H1 (cell line): ENCODE results near the gene ACTN3. TPM values are rescaled to one million over a fixed set of nuclear protein-coding genes. Genes with fewer than 3 reads are reported as not detected.

ENCODE experiments used
- BCL11A ChIP-seq, 2 experiments: IDR thresholded peaks; one replicate each; pipeline ENCODE4 v1.6.1; 2011; ENCODE audit warnings: low read depth in 2 of 2, low read length in 2 of 2, mild to moderate bottlenecking in 2 of 2
- BRCA1 ChIP-seq: IDR thresholded peaks from 2 replicates; pipeline ENCODE4 v1.6.1; 2012; ENCODE audit warnings: low read depth, low read length, improper control_type of control experiment
- CBX5 ChIP-seq: fragments of 300-800, 300-1000 bp; sonication (generic); IDR thresholded peaks from 2 replicates; pipeline ENCODE4 v1.7.1; 2016; ENCODE audit warnings: antibody characterized with exemption, low read length, low read depth
- GABPA ChIP-seq: IDR thresholded peaks from 2 replicates; pipeline ENCODE4 v1.6.1; 2011; ENCODE audit warnings: mild to moderate bottlenecking, low read length, moderate library complexity, borderline replicate concordance; ENCODE audit not compliant: insufficient read depth
- JUN ChIP-seq: IDR thresholded peaks from 2 replicates; pipeline ENCODE4 v1.6.1; 2011; ENCODE audit warnings: low read depth, mild to moderate bottlenecking, improper control_type of control experiment, low read length
- RAD21 ChIP-seq, 2 experiments: IDR thresholded peaks in 1 of 2; conservative IDR thresholded peaks in 1 of 2; 2 replicates each; pipeline ENCODE4 v1.6.1; 2011; ENCODE audit warnings: low read depth in 2 of 2, low read length in 2 of 2, improper control_type of control experiment in 1 of 2, inconsistent platforms in 1 of 2, mild to moderate bottlenecking in 1 of 2, moderate library complexity in 1 of 2
- polyA plus RNA-seq, 7 experiments: library from polyadenylated mRNA; depleted of rRNA in 3 of 7; stranded (reverse) in 5 of 7; unstranded in 2 of 7; fragments of >200 nt in 5 of 7; fragments of 200-250 nt in 2 of 7; gene quantifications; 1 replicate in 5 of 7; 2 replicates in 1 of 7; 4 replicates in 1 of 7; pipeline versions ENCODE4 v1.2.1 to v1.2.3, GENCODE V29; 2011 to 2013; ENCODE audit warnings: missing spikeins in 2 of 7, mixed read lengths in 2 of 7
- total RNA-seq: library from RNA; stranded (reverse); fragmentation: NEBNext Ultra II Directional; extraction: Animal tissue kit (Norgen Biotek cat#: 25700); gene quantifications from 2 replicates; pipeline ENCODE4 v1.2.1, GENCODE V29; 2021
- TF ChIP-seq, protein P1 (sequence below), 3 experiments: IDR thresholded peaks; 1 replicate in 2 of 3; 2 replicates in 1 of 3; pipeline versions ENCODE4 v1.5.1 to v1.6.1; 2011; ENCODE audit warnings: low read length in 3 of 3, mild to moderate bottlenecking in 3 of 3, inconsistent platforms in 2 of 3, low read depth in 1 of 3, moderate library complexity in 1 of 3; ENCODE audit not compliant: insufficient read depth in 1 of 3; ENCODE audit errors: control extremely low read depth in 1 of 3

Gene ACTN3
- total and polyA plus RNA-seq, 2 of the 8 experiments (the other 6 are each of a cell fraction or from before 2014, with no cell fraction given) = 30.8 to 36.7 TPM

GRCh38 chr11:66539170-66539869 is 7.4 kb upstream of the ACTN3 start (continued):
- TF ChIP-seq CBX5 (no peak), BRCA1 (no peak), RAD21 (IDR thresholded peaks at IDR 0.05 in 1 of 2, conservative IDR thresholded peaks at IDR 0.05 in 1 of 2; ENCODE audit: low read depth in 2 of 2, low read length in 2 of 2) (no peak), BCL11A (IDR thresholded peaks at IDR 0.05; ENCODE audit: low read depth in 2 of 2, low read length in 2 of 2) (no peak), GABPA (no peak), JUN (no peak)
- TF ChIP-seq, protein P1, sequence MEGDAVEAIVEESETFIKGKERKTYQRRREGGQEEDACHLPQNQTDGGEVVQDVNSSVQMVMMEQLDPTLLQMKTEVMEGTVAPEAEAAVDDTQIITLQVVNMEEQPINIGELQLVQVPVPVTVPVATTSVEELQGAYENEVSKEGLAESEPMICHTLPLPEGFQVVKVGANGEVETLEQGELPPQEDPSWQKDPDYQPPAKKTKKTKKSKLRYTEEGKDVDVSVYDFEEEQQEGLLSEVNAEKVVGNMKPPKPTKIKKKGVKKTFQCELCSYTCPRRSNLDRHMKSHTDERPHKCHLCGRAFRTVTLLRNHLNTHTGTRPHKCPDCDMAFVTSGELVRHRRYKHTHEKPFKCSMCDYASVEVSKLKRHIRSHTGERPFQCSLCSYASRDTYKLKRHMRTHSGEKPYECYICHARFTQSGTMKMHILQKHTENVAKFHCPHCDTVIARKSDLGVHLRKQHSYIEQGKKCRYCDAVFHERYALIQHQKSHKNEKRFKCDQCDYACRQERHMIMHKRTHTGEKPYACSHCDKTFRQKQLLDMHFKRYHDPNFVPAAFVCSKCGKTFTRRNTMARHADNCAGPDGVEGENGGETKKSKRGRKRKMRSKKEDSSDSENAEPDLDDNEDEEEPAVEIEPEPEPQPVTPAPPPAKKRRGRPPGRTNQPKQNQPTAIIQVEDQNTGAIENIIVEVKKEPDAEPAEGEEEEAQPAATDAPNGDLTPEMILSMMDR (IDR thresholded peaks at IDR 0.05; ENCODE audit: control extremely low read depth in 1 of 3, insufficient read depth in 1 of 3, low read depth in 1 of 3, low read length in 3 of 3) = no peak
